Smooth muscle cell of trachea (primary cell): Measurements from ENCODE around the gene ADCYAP1. TPM values are rescaled to one million over a fixed set of nuclear protein-coding genes. Genes with fewer than 3 reads are reported as not detected.

Experiments
- total RNA-seq: library from RNA; depleted of rRNA; stranded (reverse); fragments of >200 nt; gene quantifications from 2 replicates; pipeline ENCODE4 v1.2.1, GENCODE V29; 2014

Gene ADCYAP1
- not detected in 2 replicates for total RNA-seq

DNA sequence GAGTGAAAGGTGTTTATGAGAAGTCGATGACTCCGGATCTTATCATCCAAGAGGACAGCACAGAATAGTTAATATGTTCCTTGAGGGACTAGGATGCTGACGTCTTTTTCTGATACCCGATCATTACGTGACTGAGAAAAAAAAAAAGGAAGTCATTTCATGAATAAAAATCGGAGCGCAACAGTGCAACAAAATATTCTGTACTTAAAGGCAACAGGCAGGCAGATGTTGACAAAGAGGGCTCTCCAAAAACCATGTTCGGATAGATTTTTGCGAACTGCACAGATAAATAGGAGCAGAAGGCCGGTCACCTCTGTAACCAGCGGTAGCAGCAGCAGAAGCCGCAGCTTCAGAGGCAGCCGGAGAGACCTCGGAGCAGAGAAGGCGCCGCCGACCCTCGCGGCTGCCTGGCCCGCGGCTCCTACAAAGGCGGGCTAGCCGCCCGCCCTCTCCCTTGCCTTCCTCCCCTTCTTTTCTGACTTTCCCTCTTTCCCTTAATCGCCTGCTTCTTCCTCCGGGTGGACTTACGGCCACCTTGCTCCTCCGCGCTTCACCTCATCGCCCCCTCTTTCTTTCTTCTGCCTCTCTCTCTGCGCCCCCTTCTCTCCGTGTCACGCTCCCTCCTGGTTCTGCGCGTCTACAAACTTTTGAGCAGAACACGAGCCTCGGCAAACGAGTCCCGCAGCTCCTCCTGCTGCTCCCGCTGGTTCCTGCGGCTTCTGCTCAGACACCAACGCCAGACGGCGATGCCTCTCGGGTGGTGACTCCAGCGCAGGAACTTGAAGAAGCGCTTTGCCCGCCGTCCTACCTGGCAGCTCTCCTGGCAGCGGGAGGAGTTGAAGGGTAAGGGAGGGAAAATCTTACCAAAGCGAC, at the start of gene ADCYAP1:
Gene ADCYAP1, plus strand, starts transcription at position 654 of the 873 bp plus-strand sequence. CDS start 516 bp downstream, outside the sequence.

Other genes with a start within 250 kb of the ADCYAP1 start
- gene TYMS, start 247.2 kb upstream of the ADCYAP1 start, total RNA-seq, result 17.2 and 57.2 TPM in 2 replicates
- gene ENOSF1, start 192.2 kb upstream of the ADCYAP1 start, total RNA-seq, result 39.9 and 59.1 TPM in 2 replicates
- gene YES1, start 92.6 kb upstream of the ADCYAP1 start, total RNA-seq, result 102 and 117 TPM in 2 replicates